Ureter (tissue), 1 donor: ENCODE measurements around the gene DOCK4. TPM values are rescaled to one million over a fixed set of nuclear protein-coding genes. Genes with fewer than 3 reads are reported as not detected.

Source experiments
- DNase-seq: peaks from one replicate; pipeline ENCODE4 v3.0.0-alpha.2; 2020; ENCODE audit warnings: low spot score
- total RNA-seq: library from RNA; stranded (reverse); gene quantifications from one replicate; pipeline ENCODE4 v1.2.4, GENCODE V29; 2023
- donor health status: DM: yes; HTN: yes; CAD: no.

DOCK4 gene
- total RNA-seq, 1 donor from 2014 or later, result 37.9 TPM

- no peak for DNase-seq
These were observed 385.2 kb downstream of the DOCK4 start for GRCh38 chr7:111821046-111821445.

GRCh38 chr7:111820621-111821020 is 385.6 kb downstream of the DOCK4 start:
- no peak for DNase-seq

- no peak for DNase-seq
These were observed 386.1 kb downstream of the DOCK4 start for GRCh38 chr7:111820121-111820520.

GRCh38 chr7:111815354-111815753 is 390.8 kb downstream of the DOCK4 start:
- no peak for DNase-seq

GRCh38 chr7:111813306-111813705 is 392.9 kb downstream of the DOCK4 start:
- DNase-seq, result no peak

- no peak for DNase-seq
These were observed 400.0 kb downstream of the DOCK4 start for GRCh38 chr7:111806232-111806631.

- no peak for DNase-seq
These were observed 403.0 kb downstream of the DOCK4 start for GRCh38 chr7:111803015-111803758.

GRCh38 chr7:111802194-111802772 is 403.9 kb downstream of the DOCK4 start:
- DNase-seq, result no peak

- no peak for DNase-seq
These were observed 404.9 kb downstream of the DOCK4 start for GRCh38 chr7:111801277-111801676.

- no peak for DNase-seq
These were observed 409.5 kb downstream of the DOCK4 start for GRCh38 chr7:111796671-111797070.

GRCh38 chr7:111789870-111790269 is 416.3 kb downstream of the DOCK4 start:
- DNase-seq, result no peak

GRCh38 chr7:111789048-111789320 is 417.2 kb downstream of the DOCK4 start:
- DNase-seq, result no peak

GRCh38 chr7:111788286-111789047 is 417.7 kb downstream of the DOCK4 start:
- DNase-seq, result no peak

GRCh38 chr7:111787741-111788140 is 418.5 kb downstream of the DOCK4 start:
- DNase-seq, result no peak

GRCh38 chr7:111787099-111787498 is 419.1 kb downstream of the DOCK4 start:
- no peak for DNase-seq

GRCh38 chr7:111785076-111785475 is 421.1 kb downstream of the DOCK4 start:
- DNase-seq, result no peak

GRCh38 chr7:111784296-111784695 is 421.9 kb downstream of the DOCK4 start:
- no peak for DNase-seq

- DNase-seq, result no peak
These were observed 422.3 kb downstream of the DOCK4 start for GRCh38 chr7:111783854-111784253.

- no peak for DNase-seq
These were observed 425.7 kb downstream of the DOCK4 start for GRCh38 chr7:111780527-111780926.

- no peak for DNase-seq
These were observed 431.0 kb downstream of the DOCK4 start for GRCh38 chr7:111775206-111775605.

- DNase-seq, result no peak
These were observed 433.5 kb downstream of the DOCK4 start for GRCh38 chr7:111772716-111773115.

- DNase-seq, result no peak
These were observed 434.6 kb downstream of the DOCK4 start for GRCh38 chr7:111771638-111772037.

GRCh38 chr7:111770116-111770515 is 436.1 kb downstream of the DOCK4 start:
- no peak for DNase-seq
